ENCODE measurements around the gene CIROP. TPM values are rescaled to one million over a fixed set of nuclear protein-coding genes. Genes with fewer than 3 reads are reported as not detected.

CIROP gene
- total RNA-seq, 1 experiment from 2014 or later: not detected

DNA sequence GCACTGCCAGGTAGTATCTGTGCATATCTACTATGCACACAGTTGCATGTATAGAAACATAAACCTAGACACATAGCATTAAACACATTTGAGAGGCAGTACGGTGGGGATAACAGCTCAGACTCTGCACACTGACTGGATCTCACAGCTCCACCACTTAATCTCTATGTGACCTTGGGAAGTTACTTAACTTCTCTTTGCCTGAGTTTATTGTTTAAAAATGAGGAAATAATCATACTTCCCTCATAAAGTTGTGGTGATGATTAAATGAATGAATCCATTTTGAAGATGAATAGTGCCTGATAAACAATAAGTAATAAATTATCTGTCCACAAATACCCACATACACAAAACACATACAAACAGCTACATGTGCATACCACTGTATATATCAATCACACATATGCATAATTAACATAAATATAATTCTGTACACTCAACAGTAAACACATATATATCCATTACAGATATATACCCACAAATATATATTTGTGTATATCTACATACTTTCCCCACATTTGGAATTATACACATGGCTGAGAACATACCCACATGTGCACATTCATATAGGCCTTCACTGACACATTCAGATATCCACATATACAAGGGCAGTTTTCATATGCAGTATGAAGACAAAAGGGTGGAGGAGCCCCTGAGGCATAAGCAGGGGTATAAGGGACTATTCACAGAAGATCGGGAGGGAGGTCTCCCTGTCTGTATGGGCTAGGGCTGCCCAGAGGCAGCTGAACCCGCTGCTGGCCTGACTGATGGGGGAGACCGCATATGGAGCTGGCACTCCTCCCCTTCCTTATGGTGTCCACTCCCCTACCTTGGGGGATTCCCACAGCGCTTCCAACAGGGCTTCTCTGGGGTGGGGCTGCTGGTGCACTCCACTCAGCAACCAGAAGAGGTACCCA is 53.4 kb downstream of the CIROP start:
- DNase-seq (ENCODE audit: low read depth): no peak

Other genes starting within 250 kb of the CIROP start
- gene LRP10, start 233.2 kb downstream of the CIROP start, total RNA-seq (2014; rRNA removed; shearing (Covaris generic)): 17.3 and 21.1 TPM in 2 replicates
- gene REM2, start 221.8 kb downstream of the CIROP start, total RNA-seq (2014; rRNA removed; shearing (Covaris generic)): 0.74 TPM in 1 of 2 replicates, not detected in the other
- gene RBM23, start 185.8 kb downstream of the CIROP start, total RNA-seq (2014; rRNA removed; shearing (Covaris generic)): 105 and 120 TPM in 2 replicates
- gene PRMT5, start 175.6 kb downstream of the CIROP start, total RNA-seq (2014; rRNA removed; shearing (Covaris generic)): 150 and 184 TPM in 2 replicates
- gene HAUS4, start 147.9 kb downstream of the CIROP start, total RNA-seq (2014; rRNA removed; shearing (Covaris generic)): 31.0 and 42.7 TPM in 2 replicates
- gene AJUBA, start 122.4 kb downstream of the CIROP start, total RNA-seq (2014; rRNA removed; shearing (Covaris generic)): 70.2 and 94.8 TPM in 2 replicates
- 4.6 and 7.8 TPM in 2 replicates for gene C14orf93, start 94.8 kb downstream of the CIROP start, total RNA-seq (2014; rRNA removed; shearing (Covaris generic))
- gene PSMB5, start 70.1 kb downstream of the CIROP start, total RNA-seq (2014; rRNA removed; shearing (Covaris generic)): 476 and 523 TPM in 2 replicates
- not detected in 2 replicates for gene PSMB11, start 62.8 kb downstream of the CIROP start, total RNA-seq (2014; rRNA removed; shearing (Covaris generic))
- gene CDH24, start 47.5 kb downstream of the CIROP start, total RNA-seq (2014; rRNA removed; shearing (Covaris generic)): 4.2 and 5.5 TPM in 2 replicates
- 62.3 and 79.3 TPM in 2 replicates for gene ACIN1, start 9.9 kb downstream of the CIROP start, total RNA-seq (2014; rRNA removed; shearing (Covaris generic))
- 66.5 and 80.1 TPM in 2 replicates for gene C14orf119, start 9.5 kb downstream of the CIROP start, total RNA-seq (2014; rRNA removed; shearing (Covaris generic))
- gene CEBPE, start 14.3 kb upstream of the CIROP start, total RNA-seq (2014; rRNA removed; shearing (Covaris generic)): not detected in 2 replicates
- 0.91 TPM in 1 of 2 replicates, not detected in the other for gene SLC7A8, start 78.7 kb upstream of the CIROP start, total RNA-seq (2014; rRNA removed; shearing (Covaris generic))
- not detected in 2 replicates for gene RNF212B, start 132.9 kb upstream of the CIROP start, total RNA-seq (2014; rRNA removed; shearing (Covaris generic))
- gene HOMEZ, start 181.1 kb upstream of the CIROP start, total RNA-seq (2014; rRNA removed; shearing (Covaris generic)): 5.8 and 6.9 TPM in 2 replicates
- 1.5 and 2.6 TPM in 2 replicates for gene PPP1R3E, start 197.9 kb upstream of the CIROP start, total RNA-seq (2014; rRNA removed; shearing (Covaris generic))
- 7.4 and 16.8 TPM in 2 replicates for gene BCL2L2, start 201.8 kb upstream of the CIROP start, total RNA-seq (2014; rRNA removed; shearing (Covaris generic))
- 92.2 and 127 TPM in 2 replicates for gene PABPN1, start 216.5 kb upstream of the CIROP start, total RNA-seq (2014; rRNA removed; shearing (Covaris generic))
- gene SLC22A17, start 247.9 kb upstream of the CIROP start, total RNA-seq (2014; rRNA removed; shearing (Covaris generic)): 13.8 and 13.9 TPM in 2 replicates